SH-SY5Y (cell line): ENCODE results near the gene KIAA0408.

ENCODE experiments used
- GATA2 ChIP-seq: IDR thresholded peaks from 2 replicates; pipeline ENCODE4 v1.6.1; 2011; ENCODE audit warnings: mild to moderate bottlenecking, low read depth, low read length
- GATA3 ChIP-seq: IDR thresholded peaks from 2 replicates; pipeline ENCODE4 v1.6.1; 2011; ENCODE audit warnings: low read depth, mild to moderate bottlenecking, low read length, moderate library complexity

KIAA0408 gene

GRCh38 chr6:127459231-127459641, at the start of gene KIAA0408:
Gene KIAA0408, minus strand, starts transcription at chr6:127459389. Its CDS starts 5,408 bp downstream, at chr6:127453981.
- TF ChIP-seq GATA3 (no peak), GATA2 (no peak)

GRCh38 chr6:127506894-127507293, 47.7 kb upstream of the KIAA0408 start:
- TF ChIP-seq GATA2 = no peak
- TF ChIP-seq GATA3 = no peak

- TF ChIP-seq GATA2 (no peak), GATA3 (no peak)
Measured at GRCh38 chr6:127503022-127503421, 43.8 kb upstream of the KIAA0408 start.

- TF ChIP-seq GATA3 (no peak), GATA2 (no peak)
Measured at GRCh38 chr6:127497410-127497809, 38.2 kb upstream of the KIAA0408 start.

GRCh38 chr6:127496471-127496870, 37.3 kb upstream of the KIAA0408 start:
- TF ChIP-seq GATA2 = no peak
- TF ChIP-seq GATA3 = no peak

GRCh38 chr6:127494240-127494767, 35.1 kb upstream of the KIAA0408 start:
- TF ChIP-seq GATA2 = no peak
- TF ChIP-seq GATA3 = no peak

GRCh38 chr6:127489248-127489647, 30.1 kb upstream of the KIAA0408 start:
- TF ChIP-seq GATA2 (no peak), GATA3 (no peak)

GRCh38 chr6:127486934-127487333, 27.7 kb upstream of the KIAA0408 start:
- TF ChIP-seq GATA3 (no peak), GATA2 (no peak)

- TF ChIP-seq GATA3 = no peak
Measured at GRCh38 chr6:127484212-127484863, 25.1 kb upstream of the KIAA0408 start.

- TF ChIP-seq GATA2 (no peak), GATA3 (no peak)
Measured at GRCh38 chr6:127483399-127484055, 24.3 kb upstream of the KIAA0408 start.

GRCh38 chr6:127482325-127482724, 23.1 kb upstream of the KIAA0408 start:
- no peak for TF ChIP-seq GATA3
- no peak for TF ChIP-seq GATA2

GRCh38 chr6:127481628-127482027, 22.4 kb upstream of the KIAA0408 start:
- TF ChIP-seq GATA3 (no peak), GATA2 (no peak)

GRCh38 chr6:127481111-127481510, 21.9 kb upstream of the KIAA0408 start:
- TF ChIP-seq GATA3 (no peak), GATA2 (no peak)

- no peak for TF ChIP-seq GATA3
- TF ChIP-seq GATA2 = no peak
Measured at GRCh38 chr6:127477658-127478057, 18.5 kb upstream of the KIAA0408 start.

- TF ChIP-seq GATA2 (no peak), GATA3 (no peak)
Measured at GRCh38 chr6:127475823-127476176, 16.6 kb upstream of the KIAA0408 start.
